ENCODE results near the gene IMPA2. TPM values are rescaled to one million over a fixed set of nuclear protein-coding genes. Genes with fewer than 3 reads are reported as not detected.

The IMPA2 gene
- polyA plus RNA-seq, 12 donors: 11.9 to 35.7 (median 23.1) TPM; not detected in 1

DNA sequence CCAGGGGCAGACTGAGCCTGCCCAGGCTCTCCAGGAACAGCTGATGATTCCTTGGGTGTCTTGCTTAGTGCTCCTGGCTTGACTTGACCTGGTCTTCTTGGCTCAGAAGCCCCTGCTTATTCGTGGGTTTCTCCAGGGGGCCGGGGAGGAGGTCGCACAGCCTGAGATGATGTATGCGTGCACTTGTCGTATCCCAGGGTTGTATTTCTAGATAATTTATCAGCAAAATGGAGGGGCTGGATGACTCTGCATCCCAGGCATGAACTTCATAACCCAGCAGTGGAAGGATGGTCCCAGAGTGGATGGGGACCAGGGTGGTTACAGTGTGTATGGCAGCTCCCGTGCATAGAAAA, 25.2 kb downstream of the IMPA2 start:
- DNase-seq: no peak

DNA sequence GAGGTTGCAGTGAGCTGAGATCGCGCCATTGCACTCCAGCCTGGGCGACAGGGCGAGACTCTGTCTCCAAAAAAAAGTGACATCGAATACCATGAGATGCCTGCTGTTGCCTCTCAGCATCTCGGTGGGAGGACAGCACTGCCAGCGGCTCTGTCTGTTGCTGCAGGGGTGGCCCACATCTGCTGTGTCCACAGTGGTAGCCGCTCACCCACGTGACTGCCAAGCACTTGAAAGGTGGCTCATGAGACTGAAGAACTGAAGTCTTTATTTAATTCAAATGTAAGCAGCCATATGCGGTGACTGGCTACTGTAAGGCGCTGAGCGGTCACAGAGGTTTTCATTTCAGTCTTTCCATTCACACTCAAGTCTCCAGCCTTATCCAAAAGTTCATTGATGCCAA, 25.8 kb downstream of the IMPA2 start:
- no peak for DNase-seq

DNA sequence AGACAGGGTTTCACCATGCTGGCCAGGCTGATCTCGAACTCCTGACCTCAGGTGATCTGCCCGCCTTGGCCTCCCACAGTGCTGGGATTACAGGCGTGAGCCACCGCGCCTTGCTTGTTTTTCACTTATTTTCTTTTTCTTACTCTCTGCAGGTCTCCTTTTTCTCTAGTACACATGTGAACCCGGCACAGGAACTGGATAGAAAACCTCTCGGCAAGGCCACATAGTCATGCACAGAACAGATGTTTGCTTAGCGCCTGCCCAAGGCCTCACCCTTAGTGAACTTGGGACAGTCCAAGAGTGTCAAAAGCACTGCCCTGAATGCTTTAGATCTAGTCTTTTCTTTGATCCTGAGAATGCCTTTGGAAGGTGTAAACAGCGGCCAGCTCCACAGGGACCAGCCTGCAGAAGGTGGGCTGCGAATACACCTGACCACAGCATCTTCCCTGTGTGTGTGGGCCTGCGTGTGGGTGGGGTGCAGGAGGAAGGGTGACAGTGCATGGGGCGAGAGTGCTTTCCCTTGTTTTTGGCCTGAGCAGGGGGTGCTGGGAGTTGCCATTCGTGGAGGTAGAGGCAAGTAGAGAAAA, 27.0 kb downstream of the IMPA2 start:
- no peak for DNase-seq

- DNase-seq: no peak
These were observed 27.7 kb downstream of the IMPA2 start for GRCh38 chr18:12008842-12009580.

DNA sequence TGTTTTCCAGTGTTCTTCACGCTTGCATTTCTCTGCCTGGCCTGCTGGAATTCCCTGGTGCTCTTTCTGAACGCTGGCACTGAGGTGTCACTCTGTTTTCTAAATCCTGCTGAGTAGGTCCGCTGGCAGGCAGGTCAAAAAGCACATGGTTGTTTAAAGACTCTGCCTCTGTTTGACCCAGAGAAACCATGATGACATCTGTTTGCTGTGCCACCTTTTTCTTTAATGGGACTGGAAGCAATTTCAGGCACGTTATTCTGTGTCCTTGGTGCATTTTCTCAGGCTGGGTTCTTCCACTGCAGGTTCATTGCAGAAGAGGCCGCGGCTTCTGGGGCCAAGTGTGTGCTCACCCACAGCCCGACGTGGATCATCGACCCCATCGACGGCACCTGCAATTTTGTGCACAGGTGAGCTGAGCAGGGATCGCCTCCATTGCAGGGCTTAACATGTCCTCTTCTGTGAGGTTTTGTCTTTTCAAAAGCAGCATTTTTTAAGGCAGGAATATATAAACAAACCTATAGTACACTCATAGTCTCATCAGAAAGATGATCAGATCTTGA, 28.4 kb downstream of the IMPA2 start:
- no peak for DNase-seq

DNA sequence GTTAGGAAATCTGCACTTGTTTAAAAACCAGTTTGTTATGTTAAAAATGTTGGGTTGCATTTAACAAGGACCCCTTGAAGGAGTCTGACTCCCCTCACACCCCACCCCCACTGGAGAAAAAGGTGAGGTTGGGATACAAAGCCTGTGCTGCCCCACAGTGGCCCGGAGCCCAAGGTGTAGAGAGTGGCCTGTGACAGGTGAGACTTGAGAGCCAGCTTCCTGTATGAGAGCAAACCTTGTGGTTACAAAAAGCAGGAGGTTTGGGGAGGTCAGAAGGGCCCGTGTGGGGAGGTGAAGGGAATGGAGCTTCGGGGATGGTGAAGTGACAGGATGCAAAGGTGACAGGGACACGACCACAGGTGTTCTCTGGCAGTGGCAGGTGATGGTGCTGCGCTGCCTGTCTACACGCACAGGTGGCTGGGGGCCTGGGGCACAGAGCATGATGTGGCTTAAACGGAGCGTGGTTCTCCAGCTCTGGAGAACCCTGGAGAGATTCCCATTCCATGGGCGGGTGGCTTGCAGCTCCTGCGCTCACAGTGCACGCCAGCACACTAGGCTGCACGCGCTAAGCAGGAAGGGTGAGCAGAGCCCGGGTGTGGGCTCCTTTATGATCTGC, 29.0 kb downstream of the IMPA2 start:
- DNase-seq: no peak

- DNase-seq: no peak
These were observed 30.1 kb downstream of the IMPA2 start for GRCh38 chr18:12011199-12011956.

- no peak for DNase-seq
These were observed 30.7 kb downstream of the IMPA2 start for GRCh38 chr18:12011957-12012549.

GRCh38 chr18:12012697-12013096, 31.4 kb downstream of the IMPA2 start:
- DNase-seq: no peak

DNA sequence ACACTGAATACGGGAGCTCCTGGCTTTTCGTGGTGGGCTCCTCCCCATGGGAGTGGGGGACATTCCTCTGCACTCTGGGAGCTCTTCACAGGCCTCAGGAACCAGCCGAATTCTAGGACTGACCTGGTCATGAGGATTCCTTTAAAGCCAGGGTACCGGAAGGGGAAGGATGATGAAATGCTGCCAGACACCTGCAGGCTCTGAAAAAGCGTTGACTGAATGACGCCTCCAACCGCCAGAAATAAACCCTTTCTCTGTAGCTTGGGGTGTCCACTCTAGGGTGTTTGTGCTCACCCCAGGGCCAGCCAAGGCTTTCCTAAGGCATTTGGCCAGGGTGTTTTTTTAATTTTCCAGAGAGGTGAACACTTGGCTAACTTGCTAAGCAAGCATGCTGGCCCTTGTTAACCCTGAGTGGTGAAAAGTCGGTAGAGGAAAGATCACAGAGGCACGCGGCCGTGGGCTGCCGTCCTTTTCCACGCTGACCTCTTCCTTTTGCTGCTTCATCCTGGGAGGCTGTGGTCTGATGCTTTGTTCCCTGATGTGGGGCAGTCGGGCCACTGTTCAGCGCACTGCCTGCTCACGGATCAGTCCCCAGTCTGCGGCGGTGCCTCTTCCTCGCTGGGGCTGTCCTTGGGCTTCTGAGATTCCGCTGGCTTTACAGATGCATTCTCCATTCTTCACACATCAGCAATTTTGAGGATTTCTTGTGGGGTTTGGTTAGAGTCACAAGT, 32.0 kb downstream of the IMPA2 start:
- no peak for DNase-seq

- no peak for DNase-seq
These were observed 32.8 kb downstream of the IMPA2 start for GRCh38 chr18:12014086-12014485.

GRCh38 chr18:12014521-12015415, 33.5 kb downstream of the IMPA2 start:
- no peak for DNase-seq

DNA sequence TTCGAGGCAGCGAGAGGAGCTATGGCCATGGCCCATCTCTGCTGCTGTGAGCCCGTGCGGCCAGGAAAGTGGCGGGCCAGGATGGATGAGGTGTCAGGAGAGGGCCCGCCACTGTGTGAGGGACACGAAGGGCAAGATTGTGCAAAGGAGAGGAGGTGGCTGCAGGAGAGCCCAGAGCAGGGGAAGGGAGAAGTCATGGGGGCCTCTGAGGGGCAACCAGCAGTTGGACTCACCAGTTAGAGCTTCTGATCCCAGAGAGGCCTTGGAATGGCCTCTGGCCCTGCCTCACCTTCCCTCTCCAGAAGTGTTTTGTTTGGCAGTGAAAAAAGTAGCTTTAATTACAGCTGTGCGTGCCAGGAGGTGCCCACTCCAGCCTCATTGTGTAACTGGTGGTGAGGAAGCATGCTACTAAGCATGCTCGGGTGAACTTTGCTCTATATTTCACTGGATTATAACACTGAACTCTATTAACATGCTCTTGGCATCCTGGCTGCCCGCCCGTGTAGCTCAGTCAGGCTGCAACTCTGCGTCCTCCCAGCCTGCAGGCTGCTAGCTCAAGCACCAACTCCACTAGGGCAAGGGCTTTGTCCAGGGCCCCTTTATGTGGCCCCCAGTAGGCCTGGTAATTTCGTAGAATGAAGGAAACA, 34.2 kb downstream of the IMPA2 start:
- no peak for DNase-seq

DNA sequence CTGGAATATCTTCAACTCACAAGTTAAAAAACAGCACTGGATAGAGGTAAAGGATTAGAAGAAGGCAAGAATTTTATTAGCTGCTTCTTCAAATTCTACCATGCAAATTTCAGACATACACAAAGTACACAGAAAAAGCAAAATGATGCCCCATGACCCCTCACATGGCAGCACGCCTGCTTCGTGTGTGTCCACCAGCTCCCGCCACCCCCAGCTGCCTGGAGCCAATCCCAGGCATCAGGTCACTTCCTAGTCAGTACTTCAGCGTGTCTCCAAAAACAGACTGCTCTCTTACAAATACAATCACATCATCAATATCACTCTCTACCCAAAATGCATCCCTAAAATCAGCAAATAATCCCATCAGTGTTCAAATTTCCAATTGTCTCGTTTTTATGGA, 35.8 kb downstream of the IMPA2 start:
- no peak for DNase-seq

DNA sequence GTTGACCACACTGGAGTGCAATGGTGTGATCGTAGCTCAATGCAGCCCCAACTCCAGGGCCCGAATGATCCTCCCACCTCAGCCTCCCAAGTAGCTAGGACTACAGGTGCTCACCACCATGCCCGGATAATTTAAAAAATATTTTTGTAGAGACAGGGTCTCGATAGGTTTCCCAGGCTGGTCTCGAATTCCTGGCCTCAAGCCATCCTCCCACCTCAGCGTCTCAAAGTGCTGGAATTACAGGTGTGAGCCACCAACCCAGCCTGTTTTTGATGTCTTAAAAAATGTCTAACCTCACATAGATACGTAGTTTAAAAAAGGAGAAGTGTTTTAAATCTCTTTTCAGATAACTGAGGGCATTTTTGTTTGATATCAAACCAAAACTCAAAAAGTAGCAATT, 37.6 kb downstream of the IMPA2 start:
- no peak for DNase-seq

- no peak for DNase-seq
These were observed 39.8 kb downstream of the IMPA2 start for GRCh38 chr18:12021077-12021476.

GRCh38 chr18:12021596-12021995, 40.3 kb downstream of the IMPA2 start:
- DNase-seq: no peak

DNA sequence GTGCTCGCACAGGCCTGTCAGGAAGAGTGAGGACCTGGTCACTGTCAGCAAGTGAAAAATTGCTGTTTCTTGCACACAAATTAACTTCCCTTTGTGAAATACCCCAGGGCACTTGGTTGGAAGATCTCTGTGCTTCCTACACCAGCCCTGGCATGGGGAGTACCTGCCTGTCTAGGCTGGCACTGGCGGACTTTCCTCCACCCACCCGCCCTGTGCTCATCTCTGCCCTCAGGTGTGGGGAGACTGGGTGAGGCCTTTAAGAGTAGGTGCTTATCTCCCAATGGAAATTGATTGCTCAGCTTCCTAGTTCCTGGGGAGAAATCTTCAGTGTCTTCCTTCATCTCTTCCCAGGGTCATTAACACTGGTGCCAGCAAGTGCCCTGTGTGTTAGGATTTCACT, 42.1 kb downstream of the IMPA2 start:
- no peak for DNase-seq

DNA sequence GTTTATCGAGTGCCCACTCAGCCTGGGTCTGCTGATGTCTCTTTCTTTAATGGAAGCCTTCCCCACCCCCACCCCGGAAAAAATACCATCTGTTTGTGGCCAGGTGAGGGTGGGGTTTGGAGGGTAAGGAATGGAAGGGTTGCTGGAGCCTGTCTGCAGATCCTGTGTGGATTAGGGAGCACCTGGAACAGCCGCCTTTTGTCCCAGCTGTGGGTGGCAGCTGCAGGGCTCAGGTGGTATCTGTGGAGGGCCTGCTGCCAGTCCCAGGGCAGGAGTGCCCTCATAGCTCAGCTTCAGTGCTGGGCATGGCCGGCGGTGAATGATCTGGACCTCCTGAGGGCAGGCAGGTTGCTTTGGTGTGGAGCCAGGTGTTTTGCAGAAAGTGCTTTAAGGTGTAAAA, 45.3 kb downstream of the IMPA2 start:
- DNase-seq: no peak

DNA sequence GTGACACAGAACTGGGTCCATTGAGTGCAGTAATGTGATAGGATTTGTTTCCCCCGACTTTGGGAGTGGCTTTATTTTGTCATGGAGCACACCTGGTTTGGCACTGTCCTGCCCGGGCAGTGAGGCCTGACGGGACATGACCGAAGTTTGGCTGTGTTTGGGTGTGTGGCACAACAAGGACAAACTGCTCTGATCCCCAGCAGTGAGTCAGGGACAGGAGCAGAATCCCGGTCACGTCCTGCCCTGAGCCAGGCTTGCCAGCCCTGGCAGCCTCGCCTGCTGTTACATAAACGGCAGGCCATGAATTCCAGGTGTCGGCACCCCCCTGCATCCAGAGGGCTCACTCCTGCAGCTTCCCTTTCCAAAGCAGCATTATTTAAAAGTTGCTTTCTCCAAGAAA, 45.7 kb downstream of the IMPA2 start:
- DNase-seq: no peak

Data from muscle of arm (tissue), 12 donors.